ENCODE data around the gene KRTAP4-8.
"Not testable (repeated sequence)": the region's sequence is repeated elsewhere in the genome, so short reads cannot be mapped to it uniquely, and the experiment has no call there.

The KRTAP4-8 gene

DNA sequence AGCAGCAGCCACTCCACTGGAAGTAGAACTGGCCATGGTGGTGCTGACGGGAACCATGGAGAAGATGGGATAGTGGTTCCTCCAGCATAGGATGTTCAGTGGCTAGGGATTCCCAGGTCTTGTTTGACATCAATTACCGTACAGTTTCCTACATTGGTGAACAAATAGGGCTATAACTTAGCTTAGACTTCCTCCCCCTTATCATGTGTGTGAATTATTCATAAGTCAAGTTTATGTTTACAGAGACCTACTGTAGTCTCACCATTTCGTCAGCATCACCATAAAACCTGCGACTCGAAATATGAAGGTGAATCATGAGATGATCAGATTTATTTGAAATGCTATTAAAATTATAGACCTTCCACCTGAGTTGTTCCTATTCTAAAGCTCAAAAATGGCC is 39.2 kb downstream of the KRTAP4-8 start:
- TF ChIP-seq YY1 (IDR thresholded peaks at IDR 0.05; ENCODE audit: low read depth) (no peak), TEAD4 (IDR thresholded peaks at IDR 0.05) (no peak), RAD21 (IDR thresholded peaks at IDR 0.05; ENCODE audit: low read depth) (no peak), CREB1 (IDR thresholded peaks at IDR 0.05; ENCODE audit: low read depth) (no peak), EGR1 (IDR thresholded peaks at IDR 0.05) (no peak), TCF12 (IDR thresholded peaks at IDR 0.05; ENCODE audit: low read depth) (no peak), ZBTB7A (IDR thresholded peaks at IDR 0.05; ENCODE audit: low read depth) (no peak), TAF1 (IDR thresholded peaks at IDR 0.05; ENCODE audit: low read depth) (no peak), CEBPB (IDR thresholded peaks at IDR 0.05) (no peak), FOXM1 (IDR thresholded peaks at IDR 0.05; ENCODE audit: borderline replicate concordance, low read depth) (no peak), EP300 (IDR thresholded peaks at IDR 0.05; ENCODE audit: borderline replicate concordance) (no peak)
- TF ChIP-seq, protein P1, sequence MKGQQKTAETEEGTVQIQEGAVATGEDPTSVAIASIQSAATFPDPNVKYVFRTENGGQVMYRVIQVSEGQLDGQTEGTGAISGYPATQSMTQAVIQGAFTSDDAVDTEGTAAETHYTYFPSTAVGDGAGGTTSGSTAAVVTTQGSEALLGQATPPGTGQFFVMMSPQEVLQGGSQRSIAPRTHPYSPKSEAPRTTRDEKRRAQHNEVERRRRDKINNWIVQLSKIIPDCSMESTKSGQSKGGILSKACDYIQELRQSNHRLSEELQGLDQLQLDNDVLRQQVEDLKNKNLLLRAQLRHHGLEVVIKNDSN (IDR thresholded peaks at IDR 0.05), result no peak

DNA sequence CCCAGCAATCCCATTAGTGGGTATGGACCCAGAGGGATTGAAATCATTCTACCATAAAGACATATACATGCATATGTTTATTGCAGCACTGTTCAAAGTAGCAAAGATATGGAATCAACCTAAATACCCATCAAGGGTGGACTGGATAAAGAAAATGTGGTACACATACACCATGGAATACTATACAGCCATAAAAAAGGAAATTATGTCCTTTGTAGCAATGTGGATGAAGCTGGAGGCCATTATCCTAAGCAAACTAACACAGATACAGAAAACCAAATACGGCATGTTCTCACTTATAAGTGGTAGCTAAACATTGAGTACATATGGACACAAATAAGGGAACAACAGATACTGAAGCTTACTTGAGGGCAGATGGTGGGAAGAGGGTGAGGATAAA is 40.4 kb downstream of the KRTAP4-8 start:
- TF ChIP-seq RAD21 (IDR thresholded peaks at IDR 0.05; ENCODE audit: low read depth), result no peak

DNA sequence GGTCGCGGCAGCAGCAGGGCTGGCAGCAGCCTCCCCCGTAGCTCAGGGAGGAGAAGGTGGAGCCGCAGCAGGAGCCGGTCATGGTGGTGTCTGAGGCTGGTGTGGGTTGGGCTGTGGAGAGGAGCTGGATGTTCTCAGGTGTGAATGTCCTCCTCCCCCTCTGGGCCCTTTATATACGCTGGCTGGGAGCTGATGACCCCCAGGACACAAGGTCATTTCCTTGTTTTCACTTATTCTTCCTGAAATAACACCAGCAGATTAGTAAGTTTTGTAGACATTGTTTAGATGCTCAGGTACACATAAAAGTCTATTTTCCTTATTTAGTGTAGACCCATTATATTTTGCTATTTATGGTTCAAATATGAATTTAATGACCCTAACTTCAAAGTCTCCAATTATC is 42.8 kb downstream of the KRTAP4-8 start, which contains the start of gene KRTAP2-2:
Gene KRTAP2-2, minus strand, starts transcription at position 101 of the 400 bp plus-strand sequence. Its CDS starts 19 bp downstream, at position 82.
- not testable (repeated sequence) for TF ChIP-seq FOXM1 (IDR thresholded peaks at IDR 0.05; ENCODE audit: borderline replicate concordance, low read depth); RAD21 (IDR thresholded peaks at IDR 0.05; ENCODE audit: low read depth)
- TF ChIP-seq, protein P2, sequence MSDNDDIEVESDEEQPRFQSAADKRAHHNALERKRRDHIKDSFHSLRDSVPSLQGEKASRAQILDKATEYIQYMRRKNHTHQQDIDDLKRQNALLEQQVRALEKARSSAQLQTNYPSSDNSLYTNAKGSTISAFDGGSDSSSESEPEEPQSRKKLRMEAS (IDR thresholded peaks at IDR 0.05), result not testable (repeated sequence)

DNA sequence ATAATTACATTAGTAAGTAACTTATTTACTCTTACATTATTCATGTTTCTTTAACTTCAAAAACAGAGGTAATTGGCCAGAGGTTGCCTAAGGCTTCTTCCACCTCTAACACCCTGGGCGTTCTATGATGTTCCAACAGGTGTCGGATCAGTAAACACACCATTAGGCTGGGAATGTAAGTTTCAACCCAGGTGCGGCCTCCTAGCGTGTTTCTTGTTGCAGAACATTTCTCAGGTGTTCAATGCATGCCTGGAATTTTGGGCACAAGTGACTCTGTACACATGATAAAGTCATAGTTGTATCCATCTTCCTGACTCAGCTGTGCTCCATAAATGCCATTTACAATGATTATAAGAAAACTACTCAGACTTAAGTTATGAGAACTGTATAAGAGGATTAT is 43.9 kb downstream of the KRTAP4-8 start:
- TF ChIP-seq TAF1 (IDR thresholded peaks at IDR 0.05; ENCODE audit: low read depth) (no peak), EP300 (IDR thresholded peaks at IDR 0.05; ENCODE audit: borderline replicate concordance) (peak; percentile 91), NFIC (IDR thresholded peaks at IDR 0.05) (peak; percentile 64), CREB1 (IDR thresholded peaks at IDR 0.05; ENCODE audit: low read depth) (no peak), TCF12 (IDR thresholded peaks at IDR 0.05; ENCODE audit: low read depth) (peak; percentile 99), TEAD4 (IDR thresholded peaks at IDR 0.05) (peak; percentile 97), CEBPB (IDR thresholded peaks at IDR 0.05) (peak; percentile 53; the same call in 1 of the 2 replicates), FOXM1 (IDR thresholded peaks at IDR 0.05; ENCODE audit: borderline replicate concordance, low read depth) (peak; percentile 74), EGR1 (IDR thresholded peaks at IDR 0.05) (no peak), RAD21 (IDR thresholded peaks at IDR 0.05; ENCODE audit: low read depth) (no peak), YY1 (IDR thresholded peaks at IDR 0.05; ENCODE audit: low read depth) (no peak), ZBTB7A (IDR thresholded peaks at IDR 0.05; ENCODE audit: low read depth) (no peak)
- TF ChIP-seq, protein P1 (IDR thresholded peaks at IDR 0.05), result no peak
- TF ChIP-seq, protein P2 (IDR thresholded peaks at IDR 0.05), result peak; percentile 30; the same call in 1 of the 2 replicates
- TF ChIP-seq, protein P3, sequence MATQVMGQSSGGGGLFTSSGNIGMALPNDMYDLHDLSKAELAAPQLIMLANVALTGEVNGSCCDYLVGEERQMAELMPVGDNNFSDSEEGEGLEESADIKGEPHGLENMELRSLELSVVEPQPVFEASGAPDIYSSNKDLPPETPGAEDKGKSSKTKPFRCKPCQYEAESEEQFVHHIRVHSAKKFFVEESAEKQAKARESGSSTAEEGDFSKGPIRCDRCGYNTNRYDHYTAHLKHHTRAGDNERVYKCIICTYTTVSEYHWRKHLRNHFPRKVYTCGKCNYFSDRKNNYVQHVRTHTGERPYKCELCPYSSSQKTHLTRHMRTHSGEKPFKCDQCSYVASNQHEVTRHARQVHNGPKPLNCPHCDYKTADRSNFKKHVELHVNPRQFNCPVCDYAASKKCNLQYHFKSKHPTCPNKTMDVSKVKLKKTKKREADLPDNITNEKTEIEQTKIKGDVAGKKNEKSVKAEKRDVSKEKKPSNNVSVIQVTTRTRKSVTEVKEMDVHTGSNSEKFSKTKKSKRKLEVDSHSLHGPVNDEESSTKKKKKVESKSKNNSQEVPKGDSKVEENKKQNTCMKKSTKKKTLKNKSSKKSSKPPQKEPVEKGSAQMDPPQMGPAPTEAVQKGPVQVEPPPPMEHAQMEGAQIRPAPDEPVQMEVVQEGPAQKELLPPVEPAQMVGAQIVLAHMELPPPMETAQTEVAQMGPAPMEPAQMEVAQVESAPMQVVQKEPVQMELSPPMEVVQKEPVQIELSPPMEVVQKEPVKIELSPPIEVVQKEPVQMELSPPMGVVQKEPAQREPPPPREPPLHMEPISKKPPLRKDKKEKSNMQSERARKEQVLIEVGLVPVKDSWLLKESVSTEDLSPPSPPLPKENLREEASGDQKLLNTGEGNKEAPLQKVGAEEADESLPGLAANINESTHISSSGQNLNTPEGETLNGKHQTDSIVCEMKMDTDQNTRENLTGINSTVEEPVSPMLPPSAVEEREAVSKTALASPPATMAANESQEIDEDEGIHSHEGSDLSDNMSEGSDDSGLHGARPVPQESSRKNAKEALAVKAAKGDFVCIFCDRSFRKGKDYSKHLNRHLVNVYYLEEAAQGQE (IDR thresholded peaks at IDR 0.05; ENCODE audit: low read depth), result no peak

DNA sequence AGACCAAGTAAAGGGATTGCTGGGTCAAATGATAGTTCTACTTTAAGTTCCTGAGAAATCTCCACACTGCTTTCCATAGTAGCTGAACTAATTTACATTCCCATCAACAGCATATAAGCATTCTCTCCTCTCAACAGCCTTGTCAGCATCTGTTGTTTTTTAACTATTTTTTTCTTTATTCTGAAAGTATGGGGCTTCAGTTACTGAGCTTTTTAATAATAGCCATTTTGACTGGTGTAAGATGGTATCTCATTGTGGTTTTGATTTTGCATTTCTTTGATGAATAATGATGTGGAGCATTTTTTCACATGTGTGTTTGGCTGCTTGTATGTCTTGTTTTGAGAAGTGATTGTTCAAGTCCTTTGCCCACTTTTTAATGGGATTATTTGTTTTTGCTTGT is 45.4 kb downstream of the KRTAP4-8 start:
- TF ChIP-seq TEAD4 (IDR thresholded peaks at IDR 0.05), result no peak
- TF ChIP-seq, protein P1 (IDR thresholded peaks at IDR 0.05), result no peak
- no peak for TF ChIP-seq EGR1 (IDR thresholded peaks at IDR 0.05)
- no peak for TF ChIP-seq CEBPB (IDR thresholded peaks at IDR 0.05)
- TF ChIP-seq YY1 (IDR thresholded peaks at IDR 0.05; ENCODE audit: low read depth), result no peak

DNA sequence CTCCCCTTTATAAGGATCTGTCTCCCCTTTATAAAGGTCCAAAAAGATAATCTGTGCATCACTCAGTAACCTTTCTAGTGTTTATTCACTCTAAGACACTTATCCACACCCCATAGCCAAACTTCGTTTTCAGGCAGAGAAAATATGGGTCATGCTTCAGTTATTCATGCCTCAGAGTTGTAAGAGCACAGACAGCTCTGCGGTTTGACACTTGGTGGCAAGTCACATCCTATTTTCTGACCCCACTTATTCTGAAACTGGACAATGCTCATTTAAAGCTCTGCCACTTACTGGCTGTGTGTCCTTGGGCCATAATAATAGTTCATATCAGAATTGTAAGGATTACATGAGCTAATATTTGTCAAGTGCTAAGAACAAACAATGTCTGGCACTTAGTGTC is 48.8 kb downstream of the KRTAP4-8 start:
- TF ChIP-seq YY1 (IDR thresholded peaks at IDR 0.05; ENCODE audit: low read depth) (no peak), NFIC (IDR thresholded peaks at IDR 0.05) (no peak), EGR1 (IDR thresholded peaks at IDR 0.05) (no peak), CEBPB (IDR thresholded peaks at IDR 0.05) (no peak), TAF1 (IDR thresholded peaks at IDR 0.05; ENCODE audit: low read depth) (no peak), FOXM1 (IDR thresholded peaks at IDR 0.05; ENCODE audit: borderline replicate concordance, low read depth) (no peak), TEAD4 (IDR thresholded peaks at IDR 0.05) (no peak), CREB1 (IDR thresholded peaks at IDR 0.05; ENCODE audit: low read depth) (no peak), RAD21 (IDR thresholded peaks at IDR 0.05; ENCODE audit: low read depth) (no peak), ZBTB7A (IDR thresholded peaks at IDR 0.05; ENCODE audit: low read depth) (no peak), EP300 (IDR thresholded peaks at IDR 0.05; ENCODE audit: borderline replicate concordance) (no peak), TCF12 (IDR thresholded peaks at IDR 0.05; ENCODE audit: low read depth) (no peak)
- TF ChIP-seq, protein P3 (IDR thresholded peaks at IDR 0.05; ENCODE audit: low read depth), result no peak
- TF ChIP-seq, protein P1 (IDR thresholded peaks at IDR 0.05), result no peak
- TF ChIP-seq, protein P2 (IDR thresholded peaks at IDR 0.05), result no peak
